ENCODE results near the gene ARHGAP11A. TPM values are rescaled to one million over a fixed set of nuclear protein-coding genes. Genes with fewer than 3 reads are reported as not detected.

ARHGAP11A gene
- total and polyA plus RNA-seq, 2 of the 13 experiments (the other 11 are each of a cell fraction or from before 2014, with no cell fraction given), result 5.1 to 46.3 TPM

- H3K4me2 ChIP-seq (ENCODE audit: low read depth, low read length), result no peak overlapping the region
- ATAC-seq (no peak), DNase-seq (ENCODE audit: low spot score) (no peak), FAIRE-seq (no peak)
- H3K27me3 ChIP-seq (ENCODE audit: control insufficient read depth in 1 of 2, insufficient read depth in 2 of 2, low read length in 2 of 2), result no peaks in the 10 kb centered on the region
- H3K4me1 ChIP-seq (ENCODE audit: insufficient read depth, low read length), result no peaks in the 10 kb centered on the region
- no peaks in the 10 kb centered on the region for H3K36me3 ChIP-seq (replicated peaks in 1 of 2; ENCODE audit: control insufficient read depth in 1 of 2, insufficient read depth in 2 of 2, low read length in 2 of 2)
- no peak overlapping the region for H3K9ac ChIP-seq (ENCODE audit: insufficient read depth, low read depth, low read length)
- no peaks in the 10 kb centered on the region for H3K79me2 ChIP-seq (ENCODE audit: insufficient read depth, low read length)
- H3K4me3 ChIP-seq (replicated peaks in 1 of 3; ENCODE audit: insufficient read depth in 1 of 3, low read depth in 2 of 3, low read length in 3 of 3), result no peak overlapping the region
- no peak overlapping the region for H2AFZ ChIP-seq (ENCODE audit: low read length)
- H3K27ac ChIP-seq (ENCODE audit: extremely low read length, insufficient read depth, low read length), result no peak overlapping the region
- in situ Hi-C loops (cut with HindIII; ENCODE audit: extremely low pct_ligation_motif_present, low pct_unique_long_range_greater_than_20kb), result no loop called here
- CTCF ChIA-PET (ENCODE audit: low intra/inter-chr PET ratio, low total read pairs), result no interaction called here
- POLR2A ChIA-PET, result no interaction called here
- intact Hi-C loops (cut with micrococcal nuclease; ENCODE audit: unreplicated experiment), result loop anchor here (5.0 kb wide), 1 partner anchor 115 kb away; no protein-coding TSS in a partner anchor
- BruUV-seq (replicated peaks), result no TSS peak
- no peaks in the 10 kb centered on the region for H3K9me3 ChIP-seq (ENCODE audit: low read length)
- 89% methylated on average over 5 of the region's 5 CpGs for WGBS (ENCODE audit: low lambda C conversion rate)
- TF ChIP-seq THAP11 (CRISPR knock-in tag; IDR thresholded peaks at IDR 0.05), result no peak
- no peak for TF ChIP-seq FOXJ3 (CRISPR knock-in tag; IDR thresholded peaks at IDR 0.05; ENCODE audit: borderline replicate concordance)
- TF ChIP-seq, protein P1, sequence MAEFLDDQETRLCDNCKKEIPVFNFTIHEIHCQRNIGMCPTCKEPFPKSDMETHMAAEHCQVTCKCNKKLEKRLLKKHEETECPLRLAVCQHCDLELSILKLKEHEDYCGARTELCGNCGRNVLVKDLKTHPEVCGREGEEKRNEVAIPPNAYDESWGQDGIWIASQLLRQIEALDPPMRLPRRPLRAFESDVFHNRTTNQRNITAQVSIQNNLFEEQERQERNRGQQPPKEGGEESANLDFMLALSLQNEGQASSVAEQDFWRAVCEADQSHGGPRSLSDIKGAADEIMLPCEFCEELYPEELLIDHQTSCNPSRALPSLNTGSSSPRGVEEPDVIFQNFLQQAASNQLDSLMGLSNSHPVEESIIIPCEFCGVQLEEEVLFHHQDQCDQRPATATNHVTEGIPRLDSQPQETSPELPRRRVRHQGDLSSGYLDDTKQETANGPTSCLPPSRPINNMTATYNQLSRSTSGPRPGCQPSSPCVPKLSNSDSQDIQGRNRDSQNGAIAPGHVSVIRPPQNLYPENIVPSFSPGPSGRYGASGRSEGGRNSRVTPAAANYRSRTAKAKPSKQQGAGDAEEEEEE (CRISPR knock-in tag; IDR thresholded peaks at IDR 0.05; ENCODE audit: borderline replicate concordance), result no peak
- TF ChIP-seq MTF2 (CRISPR knock-in tag; IDR thresholded peaks at IDR 0.05; ENCODE audit: borderline replicate concordance), result no peak
- TF ChIP-seq TEAD3 (CRISPR knock-in tag; optimal IDR thresholded peaks at IDR 0.05; ENCODE audit: borderline replicate concordance), result no peak
- TF ChIP-seq JUND (CRISPR knock-in tag; IDR thresholded peaks at IDR 0.05), result no peak
- TF ChIP-seq ZNF737 (CRISPR knock-in tag; IDR thresholded peaks at IDR 0.05; ENCODE audit: borderline replicate concordance), result no peak
- TF ChIP-seq ZNF670 (CRISPR knock-in tag; IDR thresholded peaks at IDR 0.05; ENCODE audit: borderline replicate concordance), result no peak
- no peak for TF ChIP-seq NCOA2 (CRISPR knock-in tag; IDR thresholded peaks at IDR 0.05)
- no peak for TF ChIP-seq MAZ (IDR thresholded peaks at IDR 0.05; ENCODE audit: borderline replicate concordance, low read depth, low read length)
- TF ChIP-seq MAZ (CRISPR knock-in tag; IDR thresholded peaks at IDR 0.05; ENCODE audit: low read depth), result no peak
- TF ChIP-seq DMTF1 (CRISPR knock-in tag; IDR thresholded peaks at IDR 0.05), result no peak
- TF ChIP-seq ARNTL (CRISPR knock-in tag; IDR thresholded peaks at IDR 0.05), result no peak
- TF ChIP-seq ARNT2 (CRISPR knock-in tag; IDR thresholded peaks at IDR 0.05; ENCODE audit: low read depth), result no peak
- TF ChIP-seq ZNF841 (CRISPR knock-in tag; IDR thresholded peaks at IDR 0.05; ENCODE audit: borderline replicate concordance), result no peak
- TF ChIP-seq MBNL3 (CRISPR knock-in tag; conservative IDR thresholded peaks at IDR 0.05), result no peak
- TF ChIP-seq ZNF180 (CRISPR knock-in tag; IDR thresholded peaks at IDR 0.05; ENCODE audit: borderline replicate concordance, low read depth), result no peak
- no peak for TF ChIP-seq ZNF772 (CRISPR knock-in tag; IDR thresholded peaks at IDR 0.05)
- no peak for TF ChIP-seq KDM5A (IDR thresholded peaks at IDR 0.05; ENCODE audit: borderline replicate concordance, low read length)
- H4K20me1 ChIP-seq (ENCODE audit: insufficient read depth, low read length), result no peaks in the 10 kb centered on the region
Measured at GRCh38 chr15:32657198-32657883, 42.0 kb downstream of the ARHGAP11A start.

Measured in HepG2 (cell line).